Panc1 (cell line): Measurements from ENCODE around the gene FTSJ1. TPM values are rescaled to one million over a fixed set of nuclear protein-coding genes. Genes with fewer than 3 reads are reported as not detected.

Experiments used
- ATAC-seq: fragments of 200-7000 bp; cut with Tn5 transposase; 2 replicates; pipeline ENCODE4 v1.9.1; 2020; ENCODE audit warnings: mild to moderate bottlenecking, moderate library complexity
- BruUV-seq: library from RNA; stranded (reverse); fragments of 400-500 nt; replicated peaks from 2 replicates; lab custom pipeline; 2021; lab: Mats Ljungman, UMichigan
- CTCF ChIA-PET: fragments of 300-600 bp; sonication (Branson Sonifier 250); formaldehyde crosslinking; loops from one replicate; lab custom pipeline; 2022; ENCODE audit warnings: antibody characterized with exemption; lab: Charles Lee
- POLR2A ChIA-PET: fragments of 300-600 bp; sonication (Branson Sonifier 250); formaldehyde crosslinking; loops from one replicate; lab custom pipeline; 2022; ENCODE audit warnings: antibody characterized with exemption; lab: Charles Lee
- DNase-seq: peaks from one replicate; pipeline ENCODE4 v3.0.0-alpha.2; 2010; ENCODE audit warnings: low read depth, low spot score
- H3K27ac ChIP-seq: 2 replicates; pipeline ENCODE4 v1.5.1; 2011; ENCODE audit warnings: mild to moderate bottlenecking, low read length, inconsistent platforms
- H3K27me3 ChIP-seq: fragments of 200-500 bp; sonication (Bioruptor generic); 2 replicates; pipeline ENCODE4 v1.6.0; 2014; ENCODE audit warnings: low read length, inconsistent platforms; ENCODE audit not compliant: control insufficient read depth, insufficient read depth
- H3K36me3 ChIP-seq: fragments of 200-500 bp; sonication (Bioruptor generic); 2 replicates; pipeline ENCODE4 v1.5.1; 2014; ENCODE audit warnings: inconsistent platforms, mild to moderate bottlenecking, low read length, moderate library complexity; ENCODE audit not compliant: control insufficient read depth, insufficient read depth
- H3K4me1 ChIP-seq: 2 replicates; pipeline ENCODE4 v1.5.1; 2011; ENCODE audit warnings: inconsistent platforms, mild to moderate bottlenecking, low read length, moderate library complexity; ENCODE audit not compliant: control insufficient read depth, insufficient read depth
- H3K4me3 ChIP-seq, 2 experiments: 2 replicates each; pipeline ENCODE4 v1.5.1; 2011 to 2012; ENCODE audit warnings: low read depth in 2 of 2, low read length in 2 of 2, mild to moderate bottlenecking in 2 of 2, inconsistent platforms in 1 of 2, moderate library complexity in 1 of 2
- H3K9me3 ChIP-seq: fragments of 200-500 bp; sonication (Bioruptor generic); 2 replicates; pipeline ENCODE4 v1.5.1; 2014; ENCODE audit warnings: low read depth, mild to moderate bottlenecking, inconsistent platforms, low read length, moderate library complexity; ENCODE audit not compliant: control insufficient read depth, insufficient read depth
- POLR2AphosphoS5 ChIP-seq: IDR thresholded peaks from 2 replicates; pipeline ENCODE4 v1.6.1; 2012; ENCODE audit warnings: mild to moderate bottlenecking, low read depth, low read length, moderate library complexity
- SIN3A ChIP-seq: IDR thresholded peaks from 2 replicates; pipeline ENCODE4 v1.6.1; 2012; ENCODE audit warnings: low read depth, mild to moderate bottlenecking, low read length, moderate library complexity, borderline replicate concordance; ENCODE audit not compliant: insufficient read depth
- TCF7L2 ChIP-seq: IDR thresholded peaks from 2 replicates; pipeline ENCODE4 v1.6.1; 2011; ENCODE audit warnings: mild to moderate bottlenecking, low read depth, low read length, inconsistent platforms
- in situ Hi-C: cut with HindIII; loops from 2 replicates; pipeline ENCODE4 v1.10.0; 2016; ENCODE audit warnings: low sequenced_read_pairs, low pct_unique_long_range_greater_than_20kb
- intact Hi-C: fragments of 100-400 bp; cut with micrococcal nuclease; formaldehyde crosslinking; loops from one replicate; pipeline ENCODE4 v1.10.0; 2022; ENCODE audit not compliant: unreplicated experiment
- total RNA-seq: library from RNA; stranded (reverse); gene quantifications from one replicate; pipeline ENCODE4 v1.2.1, GENCODE V29; 2021; ENCODE audit not compliant: unreplicated experiment
- TF ChIP-seq, protein P1 (sequence below), 2 experiments: IDR thresholded peaks; 2 replicates each; pipeline ENCODE4 v1.6.1; 2011 to 2012; ENCODE audit warnings: low read depth in 2 of 2, control low read depth in 1 of 2, low read length in 1 of 2, mild to moderate bottlenecking in 1 of 2, moderate library complexity in 1 of 2; ENCODE audit not compliant: insufficient read depth in 1 of 2
- TF ChIP-seq, protein P2 (sequence below): fragments of 450-650 bp; IDR thresholded peaks from 2 replicates; pipeline ENCODE4 v1.5.1; 2017; ENCODE audit warnings: mild to moderate bottlenecking

The FTSJ1 gene
- total RNA-seq, 1 experiment from 2014 or later: 43.1 TPM

DNA sequence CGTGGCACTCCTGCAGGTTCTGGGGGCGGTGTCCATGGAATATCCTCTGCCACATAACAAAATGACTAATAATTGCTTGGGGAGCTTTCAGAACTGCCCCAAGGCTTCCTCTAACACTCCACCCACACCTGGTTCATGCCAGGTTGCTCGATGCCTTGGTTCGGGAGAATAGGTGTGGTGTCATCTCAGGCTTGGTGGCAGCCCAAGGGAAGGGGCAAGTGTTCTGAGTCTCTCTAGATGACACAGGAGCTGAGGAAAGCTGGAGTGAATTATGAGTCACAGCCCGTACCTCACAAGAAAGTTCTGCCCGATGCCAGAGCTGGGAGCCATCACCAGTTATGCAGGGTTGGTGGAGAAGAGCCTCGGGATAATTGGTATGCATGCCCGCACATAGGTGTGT, 14.7 kb downstream of the FTSJ1 start:
- ChIA-PET CTCF (no interaction called here), POLR2A (no interaction called here)
- no peaks in the 10 kb centered on the region for H3K4me1 ChIP-seq
- no peak for TF ChIP-seq POLR2AphosphoS5
- no peaks in the 10 kb centered on the region for H3K9me3 ChIP-seq
- no peak overlapping the region for H3K27ac ChIP-seq
- ATAC-seq (no peak), DNase-seq (no peak)
- intact Hi-C loops: no loop called here
- no peaks in the 10 kb centered on the region for H3K27me3 ChIP-seq
- H3K36me3 ChIP-seq: no peaks in the 10 kb centered on the region
- no peak overlapping the region for H3K4me3 ChIP-seq
- no TSS peak for BruUV-seq
- in situ Hi-C loops: no loop called here

DNA sequence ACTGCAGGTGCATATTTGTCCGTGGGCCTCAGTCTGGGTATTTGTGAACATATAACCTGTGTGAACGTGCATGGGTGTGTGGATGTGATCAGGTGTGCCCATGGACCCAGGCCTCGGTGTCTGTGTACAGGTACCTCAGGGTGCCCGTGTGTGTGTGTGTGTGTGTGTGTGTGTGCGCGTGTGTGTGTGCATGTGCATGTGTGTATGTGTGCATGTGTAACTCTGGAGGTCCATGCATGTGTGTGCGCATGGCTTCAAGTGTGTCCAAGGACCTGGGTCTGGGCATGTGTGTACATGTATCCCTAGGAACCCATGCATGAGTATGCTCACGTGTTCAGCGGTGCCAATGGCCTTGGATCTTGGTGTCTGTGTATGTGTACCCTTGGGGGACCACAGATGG, 15.8 kb downstream of the FTSJ1 start:
- H3K27me3 ChIP-seq: no peaks in the 10 kb centered on the region
- no peaks in the 10 kb centered on the region for H3K4me1 ChIP-seq
- no peaks in the 10 kb centered on the region for H3K9me3 ChIP-seq
- no peak overlapping the region for H3K4me3 ChIP-seq
- intact Hi-C loops: no loop called here
- no peak for TF ChIP-seq POLR2AphosphoS5
- TF ChIP-seq, protein P1, sequence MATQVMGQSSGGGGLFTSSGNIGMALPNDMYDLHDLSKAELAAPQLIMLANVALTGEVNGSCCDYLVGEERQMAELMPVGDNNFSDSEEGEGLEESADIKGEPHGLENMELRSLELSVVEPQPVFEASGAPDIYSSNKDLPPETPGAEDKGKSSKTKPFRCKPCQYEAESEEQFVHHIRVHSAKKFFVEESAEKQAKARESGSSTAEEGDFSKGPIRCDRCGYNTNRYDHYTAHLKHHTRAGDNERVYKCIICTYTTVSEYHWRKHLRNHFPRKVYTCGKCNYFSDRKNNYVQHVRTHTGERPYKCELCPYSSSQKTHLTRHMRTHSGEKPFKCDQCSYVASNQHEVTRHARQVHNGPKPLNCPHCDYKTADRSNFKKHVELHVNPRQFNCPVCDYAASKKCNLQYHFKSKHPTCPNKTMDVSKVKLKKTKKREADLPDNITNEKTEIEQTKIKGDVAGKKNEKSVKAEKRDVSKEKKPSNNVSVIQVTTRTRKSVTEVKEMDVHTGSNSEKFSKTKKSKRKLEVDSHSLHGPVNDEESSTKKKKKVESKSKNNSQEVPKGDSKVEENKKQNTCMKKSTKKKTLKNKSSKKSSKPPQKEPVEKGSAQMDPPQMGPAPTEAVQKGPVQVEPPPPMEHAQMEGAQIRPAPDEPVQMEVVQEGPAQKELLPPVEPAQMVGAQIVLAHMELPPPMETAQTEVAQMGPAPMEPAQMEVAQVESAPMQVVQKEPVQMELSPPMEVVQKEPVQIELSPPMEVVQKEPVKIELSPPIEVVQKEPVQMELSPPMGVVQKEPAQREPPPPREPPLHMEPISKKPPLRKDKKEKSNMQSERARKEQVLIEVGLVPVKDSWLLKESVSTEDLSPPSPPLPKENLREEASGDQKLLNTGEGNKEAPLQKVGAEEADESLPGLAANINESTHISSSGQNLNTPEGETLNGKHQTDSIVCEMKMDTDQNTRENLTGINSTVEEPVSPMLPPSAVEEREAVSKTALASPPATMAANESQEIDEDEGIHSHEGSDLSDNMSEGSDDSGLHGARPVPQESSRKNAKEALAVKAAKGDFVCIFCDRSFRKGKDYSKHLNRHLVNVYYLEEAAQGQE (IDR thresholded peaks at IDR 0.05; ENCODE audit: insufficient read depth in 1 of 2, low read depth in 2 of 2, low read length in 1 of 2): no peak
- TF ChIP-seq TCF7L2: no peak
- TF ChIP-seq, protein P2, sequence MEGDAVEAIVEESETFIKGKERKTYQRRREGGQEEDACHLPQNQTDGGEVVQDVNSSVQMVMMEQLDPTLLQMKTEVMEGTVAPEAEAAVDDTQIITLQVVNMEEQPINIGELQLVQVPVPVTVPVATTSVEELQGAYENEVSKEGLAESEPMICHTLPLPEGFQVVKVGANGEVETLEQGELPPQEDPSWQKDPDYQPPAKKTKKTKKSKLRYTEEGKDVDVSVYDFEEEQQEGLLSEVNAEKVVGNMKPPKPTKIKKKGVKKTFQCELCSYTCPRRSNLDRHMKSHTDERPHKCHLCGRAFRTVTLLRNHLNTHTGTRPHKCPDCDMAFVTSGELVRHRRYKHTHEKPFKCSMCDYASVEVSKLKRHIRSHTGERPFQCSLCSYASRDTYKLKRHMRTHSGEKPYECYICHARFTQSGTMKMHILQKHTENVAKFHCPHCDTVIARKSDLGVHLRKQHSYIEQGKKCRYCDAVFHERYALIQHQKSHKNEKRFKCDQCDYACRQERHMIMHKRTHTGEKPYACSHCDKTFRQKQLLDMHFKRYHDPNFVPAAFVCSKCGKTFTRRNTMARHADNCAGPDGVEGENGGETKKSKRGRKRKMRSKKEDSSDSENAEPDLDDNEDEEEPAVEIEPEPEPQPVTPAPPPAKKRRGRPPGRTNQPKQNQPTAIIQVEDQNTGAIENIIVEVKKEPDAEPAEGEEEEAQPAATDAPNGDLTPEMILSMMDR: no peak
- TF ChIP-seq SIN3A: no peak
- in situ Hi-C loops: no loop called here
- ATAC-seq (no peak), DNase-seq (no peak)
- H3K36me3 ChIP-seq: no peaks in the 10 kb centered on the region
- BruUV-seq: no TSS peak
- CTCF ChIA-PET: no interaction called here
- POLR2A ChIA-PET: no interaction called here
- H3K27ac ChIP-seq: no peak overlapping the region

DNA sequence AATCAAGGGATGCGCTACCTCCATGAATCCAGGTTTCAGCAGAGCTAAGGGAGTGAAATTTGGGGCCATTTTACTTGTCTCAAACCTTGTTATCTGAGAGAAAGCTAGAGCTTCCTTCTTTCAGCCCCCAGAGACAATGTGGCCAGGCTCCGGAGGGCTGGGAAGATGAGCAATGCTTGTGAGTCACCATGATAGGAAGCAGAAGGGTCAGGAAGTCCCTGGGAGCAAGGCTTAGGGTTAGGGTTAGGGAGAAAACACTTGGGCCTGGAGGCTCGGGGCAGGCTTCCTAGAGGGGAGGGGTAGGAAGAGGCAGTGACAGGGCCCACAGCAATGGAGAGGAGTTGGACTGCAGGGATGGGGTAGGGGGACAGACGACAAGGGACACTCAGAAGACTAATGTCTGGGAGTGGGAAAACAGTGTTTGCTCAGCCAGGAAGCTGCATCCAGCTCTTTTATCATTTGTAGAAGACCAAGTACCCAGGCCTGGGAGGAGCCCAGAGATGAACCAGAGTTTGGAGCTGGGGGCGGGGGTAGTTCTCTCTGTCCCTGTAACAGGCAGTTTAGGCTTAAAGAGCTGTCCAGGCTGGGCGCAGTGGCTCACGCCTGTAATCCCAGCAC, 16.4 kb downstream of the FTSJ1 start:
- no peaks in the 10 kb centered on the region for H3K9me3 ChIP-seq
- TF ChIP-seq SIN3A (no peak), TCF7L2 (no peak), POLR2AphosphoS5 (no peak)
- TF ChIP-seq, protein P1 (IDR thresholded peaks at IDR 0.05; ENCODE audit: insufficient read depth in 1 of 2, low read depth in 2 of 2, low read length in 1 of 2): no peak
- TF ChIP-seq, protein P2: no peak
- no peak overlapping the region for H3K4me3 ChIP-seq
- POLR2A ChIA-PET: no interaction called here
- H3K4me1 ChIP-seq: no peaks in the 10 kb centered on the region
- H3K36me3 ChIP-seq: no peaks in the 10 kb centered on the region
- DNase-seq (no peak), ATAC-seq (no peak)
- no peak overlapping the region for H3K27ac ChIP-seq
- no peaks in the 10 kb centered on the region for H3K27me3 ChIP-seq
- CTCF ChIA-PET: no interaction called here
- no TSS peak for BruUV-seq
- intact Hi-C loops (no loop called here), in situ Hi-C loops (no loop called here)
